Measurements from ENCODE around the gene MCEE.

DNA sequence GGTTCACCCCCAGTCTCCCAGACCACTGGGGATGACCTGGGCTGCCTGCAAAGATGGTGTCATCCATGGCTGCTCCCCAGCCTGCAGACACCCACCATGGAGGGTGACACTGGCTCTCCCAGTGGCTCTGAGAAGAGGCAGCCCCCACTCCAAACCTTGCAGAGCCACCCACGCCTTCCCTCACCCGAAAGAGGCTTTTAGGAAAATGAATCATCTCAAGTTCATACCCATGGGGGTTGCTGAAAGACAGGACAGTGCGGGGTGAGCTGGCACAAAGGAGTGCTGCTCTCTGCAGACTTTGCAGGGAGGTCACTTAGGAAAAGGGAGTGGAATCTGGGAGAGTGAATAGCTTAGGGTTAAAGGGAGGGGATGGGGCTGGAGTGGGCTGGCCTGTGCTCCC lies 36.8 kb upstream of the MCEE start:
- TF ChIP-seq, protein P1, sequence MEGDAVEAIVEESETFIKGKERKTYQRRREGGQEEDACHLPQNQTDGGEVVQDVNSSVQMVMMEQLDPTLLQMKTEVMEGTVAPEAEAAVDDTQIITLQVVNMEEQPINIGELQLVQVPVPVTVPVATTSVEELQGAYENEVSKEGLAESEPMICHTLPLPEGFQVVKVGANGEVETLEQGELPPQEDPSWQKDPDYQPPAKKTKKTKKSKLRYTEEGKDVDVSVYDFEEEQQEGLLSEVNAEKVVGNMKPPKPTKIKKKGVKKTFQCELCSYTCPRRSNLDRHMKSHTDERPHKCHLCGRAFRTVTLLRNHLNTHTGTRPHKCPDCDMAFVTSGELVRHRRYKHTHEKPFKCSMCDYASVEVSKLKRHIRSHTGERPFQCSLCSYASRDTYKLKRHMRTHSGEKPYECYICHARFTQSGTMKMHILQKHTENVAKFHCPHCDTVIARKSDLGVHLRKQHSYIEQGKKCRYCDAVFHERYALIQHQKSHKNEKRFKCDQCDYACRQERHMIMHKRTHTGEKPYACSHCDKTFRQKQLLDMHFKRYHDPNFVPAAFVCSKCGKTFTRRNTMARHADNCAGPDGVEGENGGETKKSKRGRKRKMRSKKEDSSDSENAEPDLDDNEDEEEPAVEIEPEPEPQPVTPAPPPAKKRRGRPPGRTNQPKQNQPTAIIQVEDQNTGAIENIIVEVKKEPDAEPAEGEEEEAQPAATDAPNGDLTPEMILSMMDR (IDR thresholded peaks at IDR 0.05; ENCODE audit: low read depth, low read length, missing input control), result no peak
- no peak for TF ChIP-seq RXRA (IDR thresholded peaks at IDR 0.05)
- TF ChIP-seq HNF4A (conservative IDR thresholded peaks at IDR 0.05), result no peak
- no peak for TF ChIP-seq JUND (IDR thresholded peaks at IDR 0.05)
- TF ChIP-seq TAF1 (conservative IDR thresholded peaks at IDR 0.05), result no peak
- TF ChIP-seq, protein P2, sequence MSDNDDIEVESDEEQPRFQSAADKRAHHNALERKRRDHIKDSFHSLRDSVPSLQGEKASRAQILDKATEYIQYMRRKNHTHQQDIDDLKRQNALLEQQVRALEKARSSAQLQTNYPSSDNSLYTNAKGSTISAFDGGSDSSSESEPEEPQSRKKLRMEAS (IDR thresholded peaks at IDR 0.05), result no peak

Measured in liver (tissue), 3 donors.